ENCODE results near the gene SMO.
"Not testable (repeated sequence)": the region's sequence is repeated elsewhere in the genome, so short reads cannot be mapped to it uniquely, and the experiment has no call there.

Gene SMO

DNA sequence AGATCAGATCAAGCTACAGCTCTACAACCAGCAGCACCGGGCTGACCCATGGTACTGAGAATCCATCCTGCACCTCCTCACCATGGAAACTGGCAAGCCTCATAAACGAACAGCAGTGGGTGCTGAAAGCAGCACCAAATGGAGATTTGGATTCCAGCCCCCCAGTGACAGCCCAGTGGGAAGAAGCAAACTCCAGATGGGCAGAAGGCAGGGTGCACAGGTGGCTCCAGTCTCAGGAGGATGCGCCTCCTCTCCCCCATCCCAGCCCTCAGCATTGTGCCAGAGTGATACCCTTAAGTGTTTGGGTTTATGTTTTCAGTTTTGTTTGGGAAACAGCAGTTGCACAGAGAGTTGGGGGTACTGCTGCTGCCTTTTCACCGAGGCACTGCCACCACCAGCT lies 20.6 kb upstream of the SMO start:
- CTCF ChIA-PET: interaction anchor here (1.1 kb wide), 1 partner anchor 43 kb away, joined by 4 read pairs; no protein-coding TSS in a partner anchor
- POLR2A ChIA-PET: no interaction called here

DNA sequence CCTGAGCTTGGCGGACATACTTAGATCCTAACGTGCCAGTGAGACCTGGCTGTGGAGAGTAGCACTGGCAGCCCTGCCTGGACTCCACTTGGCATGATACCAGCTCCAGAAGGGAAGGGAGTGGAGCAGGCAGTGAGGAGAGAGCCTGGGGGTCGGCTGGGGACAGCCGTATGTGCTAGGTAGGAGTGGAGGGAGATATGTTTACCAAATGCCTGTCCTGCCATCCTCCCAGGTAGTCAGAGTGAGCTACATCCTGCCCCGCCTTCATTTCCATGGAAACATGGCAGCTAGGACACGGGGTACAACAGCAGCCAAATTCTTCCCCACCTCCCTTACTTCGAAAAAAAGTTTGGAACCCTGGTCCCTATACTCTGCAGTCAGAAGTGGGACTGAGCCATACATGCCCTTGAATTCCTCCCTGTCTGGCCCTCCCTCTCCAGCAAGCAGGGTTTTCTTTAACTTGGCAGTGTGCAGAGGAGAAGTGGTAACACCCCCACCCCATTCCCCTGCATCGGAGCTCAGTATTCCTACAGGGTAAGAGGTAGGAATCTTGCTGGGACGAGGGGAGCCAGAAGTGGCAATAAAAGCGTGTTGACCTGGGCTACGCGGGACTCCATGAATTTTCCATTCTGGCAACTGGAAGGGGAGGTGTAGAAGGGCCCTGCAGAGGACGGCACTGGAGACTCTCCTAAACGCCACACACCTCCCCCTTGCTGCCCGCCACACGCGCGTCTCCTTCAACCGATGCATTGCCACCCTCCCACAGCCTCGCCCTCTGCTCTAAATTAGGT lies 20.0 kb upstream of the SMO start:
- no peak for DNase-seq (ENCODE audit: extremely low spot score)
- TF ChIP-seq ARNT (IDR thresholded peaks at IDR 0.05) (no peak), SP1 (IDR thresholded peaks at IDR 0.05) (no peak), LEF1 (IDR thresholded peaks at IDR 0.05; ENCODE audit: borderline replicate concordance) (no peak), NFRKB (IDR thresholded peaks at IDR 0.05) (no peak), CTBP1 (IDR thresholded peaks at IDR 0.05; ENCODE audit: borderline replicate concordance) (no peak), HDGF (IDR thresholded peaks at IDR 0.05; ENCODE audit: borderline replicate concordance) (no peak), L3MBTL2 (conservative IDR thresholded peaks at IDR 0.05) (no peak), ELF4 (IDR thresholded peaks at IDR 0.05) (no peak), BHLHE40 (IDR thresholded peaks at IDR 0.05; ENCODE audit: borderline replicate concordance) (no peak), TARDBP (IDR thresholded peaks at IDR 0.05) (no peak), FOXM1 (IDR thresholded peaks at IDR 0.05; ENCODE audit: borderline replicate concordance) (no peak), SUZ12 (IDR thresholded peaks at IDR 0.05) (no peak), ZNF384 (IDR thresholded peaks at IDR 0.05) (no peak), FOXA1 (IDR thresholded peaks at IDR 0.05) (no peak), FOXK2 (IDR thresholded peaks at IDR 0.05) (no peak)
- TF ChIP-seq, protein P1, sequence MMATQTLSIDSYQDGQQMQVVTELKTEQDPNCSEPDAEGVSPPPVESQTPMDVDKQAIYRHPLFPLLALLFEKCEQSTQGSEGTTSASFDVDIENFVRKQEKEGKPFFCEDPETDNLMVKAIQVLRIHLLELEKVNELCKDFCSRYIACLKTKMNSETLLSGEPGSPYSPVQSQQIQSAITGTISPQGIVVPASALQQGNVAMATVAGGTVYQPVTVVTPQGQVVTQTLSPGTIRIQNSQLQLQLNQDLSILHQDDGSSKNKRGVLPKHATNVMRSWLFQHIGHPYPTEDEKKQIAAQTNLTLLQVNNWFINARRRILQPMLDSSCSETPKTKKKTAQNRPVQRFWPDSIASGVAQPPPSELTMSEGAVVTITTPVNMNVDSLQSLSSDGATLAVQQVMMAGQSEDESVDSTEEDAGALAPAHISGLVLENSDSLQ (IDR thresholded peaks at IDR 0.05): no peak
- POLR2A ChIA-PET: no interaction called here
- CTCF ChIA-PET: interaction anchor here (1.1 kb wide), 1 partner anchor 42 kb away, joined by 4 read pairs; no protein-coding TSS in a partner anchor

More for the DNA sequence above, 20.6 kb upstream of the SMO start:
- no peak for TF ChIP-seq SUZ12 (IDR thresholded peaks at IDR 0.05)
- no peak for TF ChIP-seq HDGF (IDR thresholded peaks at IDR 0.05; ENCODE audit: borderline replicate concordance)
- no peak for TF ChIP-seq FOXK2 (IDR thresholded peaks at IDR 0.05)
- TF ChIP-seq TARDBP (IDR thresholded peaks at IDR 0.05): no peak
- TF ChIP-seq, protein P1 (IDR thresholded peaks at IDR 0.05): no peak
- no peak for TF ChIP-seq CTBP1 (IDR thresholded peaks at IDR 0.05; ENCODE audit: borderline replicate concordance)
- no peak for TF ChIP-seq ELF4 (IDR thresholded peaks at IDR 0.05)
- TF ChIP-seq BHLHE40 (IDR thresholded peaks at IDR 0.05; ENCODE audit: borderline replicate concordance): no peak
- TF ChIP-seq FOXA1 (IDR thresholded peaks at IDR 0.05): no peak
- DNase-seq (ENCODE audit: extremely low spot score): no peak

DNA sequence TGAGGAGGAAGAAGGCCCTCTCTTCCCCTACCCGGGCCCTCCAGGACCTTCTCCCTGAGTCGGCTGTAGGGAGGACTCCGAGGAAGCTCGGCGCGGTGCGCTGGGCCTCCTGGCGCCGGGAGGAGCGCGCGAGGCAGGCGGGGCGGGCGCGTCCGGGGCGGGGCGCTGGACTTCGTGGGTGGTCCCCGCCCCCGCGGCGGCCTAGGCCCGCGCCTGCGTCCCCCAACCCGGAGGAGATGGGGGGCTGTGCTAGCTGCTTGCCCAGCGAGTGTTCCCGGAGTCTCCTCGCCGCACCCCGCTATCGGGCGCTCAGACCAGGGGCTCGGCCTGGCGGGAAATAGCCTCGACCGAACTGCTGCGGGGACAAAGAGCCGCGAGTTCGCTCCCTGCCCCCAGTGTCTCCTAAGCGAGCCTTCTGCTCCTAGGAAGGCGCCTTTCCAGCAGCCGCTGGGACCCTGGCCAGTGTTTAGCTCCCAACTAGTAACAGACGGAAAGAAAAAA lies 19.2 kb upstream of the SMO start:
- ChIA-PET CTCF (no interaction called here), POLR2A (no interaction called here)
- no peak for DNase-seq (ENCODE audit: extremely low spot score)
- TF ChIP-seq LEF1 (IDR thresholded peaks at IDR 0.05; ENCODE audit: borderline replicate concordance): no peak
- no peak for TF ChIP-seq BHLHE40 (IDR thresholded peaks at IDR 0.05; ENCODE audit: borderline replicate concordance)
- no peak for TF ChIP-seq FOXM1 (IDR thresholded peaks at IDR 0.05; ENCODE audit: borderline replicate concordance)
- TF ChIP-seq TARDBP (IDR thresholded peaks at IDR 0.05): no peak
- TF ChIP-seq SP1 (IDR thresholded peaks at IDR 0.05): no peak
- TF ChIP-seq, protein P1 (IDR thresholded peaks at IDR 0.05): no peak
- TF ChIP-seq NFRKB (IDR thresholded peaks at IDR 0.05): no peak
- no peak for TF ChIP-seq HDGF (IDR thresholded peaks at IDR 0.05; ENCODE audit: borderline replicate concordance)
- TF ChIP-seq ELF4 (IDR thresholded peaks at IDR 0.05): no peak
- no peak for TF ChIP-seq ARNT (IDR thresholded peaks at IDR 0.05)
- no peak for TF ChIP-seq L3MBTL2 (conservative IDR thresholded peaks at IDR 0.05)
- TF ChIP-seq FOXA1 (IDR thresholded peaks at IDR 0.05): no peak
- TF ChIP-seq SUZ12 (IDR thresholded peaks at IDR 0.05): no peak
- no peak for TF ChIP-seq FOXK2 (IDR thresholded peaks at IDR 0.05)
- no peak for TF ChIP-seq CTBP1 (IDR thresholded peaks at IDR 0.05; ENCODE audit: borderline replicate concordance)
- no peak for TF ChIP-seq ZNF384 (IDR thresholded peaks at IDR 0.05)

DNA sequence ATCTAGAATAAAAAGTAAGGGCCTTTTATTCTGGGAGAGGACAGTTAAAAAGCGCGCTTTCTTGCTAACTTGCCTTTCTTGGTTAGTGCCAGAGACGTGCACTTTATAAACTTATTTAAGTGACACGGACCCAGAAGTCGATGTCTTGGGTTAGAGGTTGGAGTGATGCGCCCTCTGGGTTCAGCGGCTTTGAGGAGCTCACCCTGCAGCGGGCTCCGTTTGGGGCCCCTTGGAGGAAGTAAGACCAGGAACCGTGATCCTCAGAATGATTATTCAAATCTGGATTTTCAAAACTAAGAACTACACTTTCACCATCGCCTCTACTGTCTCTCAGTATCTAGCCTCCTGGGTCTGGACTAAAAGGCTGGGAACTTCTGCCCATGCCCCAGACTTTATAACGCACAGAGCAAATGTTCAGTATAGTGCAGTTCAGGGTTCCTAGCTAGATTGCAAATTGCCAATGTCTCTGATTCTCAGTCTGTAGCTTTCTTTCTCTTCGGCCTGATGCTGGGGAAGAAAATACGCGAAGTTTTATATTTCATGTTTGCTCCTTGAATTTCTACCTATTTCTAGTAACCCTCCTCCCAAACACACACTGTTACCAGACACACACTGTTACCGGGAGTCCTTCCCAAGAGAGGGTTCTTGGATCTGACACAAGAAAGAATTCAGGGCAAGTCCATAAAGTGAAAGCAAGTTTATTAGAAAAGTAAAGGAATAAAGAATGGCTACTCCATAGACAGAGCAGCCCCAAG lies 18.6 kb upstream of the SMO start:
- POLR2A ChIA-PET: no interaction called here
- CTCF ChIA-PET: no interaction called here
- TF ChIP-seq BHLHE40 (IDR thresholded peaks at IDR 0.05; ENCODE audit: borderline replicate concordance) (no peak), FOXM1 (IDR thresholded peaks at IDR 0.05; ENCODE audit: borderline replicate concordance) (no peak)
- no peak for DNase-seq (ENCODE audit: extremely low spot score)

DNA sequence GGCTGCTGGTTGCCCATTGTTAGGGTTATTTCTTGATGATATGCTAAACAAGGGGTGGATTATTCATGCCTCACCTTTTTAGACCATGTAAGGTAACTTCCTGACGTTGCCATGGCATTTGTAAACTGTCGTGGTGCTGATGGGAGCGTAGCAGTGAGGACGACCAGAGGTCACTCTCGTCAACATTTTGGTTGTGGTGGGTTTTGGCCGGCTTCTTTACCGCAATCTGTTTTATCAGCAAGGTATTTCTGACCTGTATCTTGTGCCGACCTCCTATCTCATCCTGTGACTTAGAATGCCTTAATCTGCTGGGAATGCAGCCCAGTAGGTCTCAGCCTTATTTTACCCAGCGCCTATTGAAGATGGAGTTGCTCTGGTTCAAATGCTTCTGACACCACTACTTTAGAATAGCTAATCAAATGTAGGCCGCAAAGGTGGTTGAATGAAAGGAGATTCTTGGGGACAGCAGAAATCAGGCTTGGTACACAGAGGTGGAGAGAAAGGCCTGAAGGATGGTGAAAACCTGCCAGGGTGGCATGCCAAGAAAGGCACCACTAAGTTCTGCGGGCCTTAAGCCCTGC lies 17.9 kb upstream of the SMO start:
- ChIA-PET CTCF (no interaction called here), POLR2A (no interaction called here)
- TF ChIP-seq FOXA1 (IDR thresholded peaks at IDR 0.05): no peak
- no peak for DNase-seq (ENCODE audit: extremely low spot score)

DNA sequence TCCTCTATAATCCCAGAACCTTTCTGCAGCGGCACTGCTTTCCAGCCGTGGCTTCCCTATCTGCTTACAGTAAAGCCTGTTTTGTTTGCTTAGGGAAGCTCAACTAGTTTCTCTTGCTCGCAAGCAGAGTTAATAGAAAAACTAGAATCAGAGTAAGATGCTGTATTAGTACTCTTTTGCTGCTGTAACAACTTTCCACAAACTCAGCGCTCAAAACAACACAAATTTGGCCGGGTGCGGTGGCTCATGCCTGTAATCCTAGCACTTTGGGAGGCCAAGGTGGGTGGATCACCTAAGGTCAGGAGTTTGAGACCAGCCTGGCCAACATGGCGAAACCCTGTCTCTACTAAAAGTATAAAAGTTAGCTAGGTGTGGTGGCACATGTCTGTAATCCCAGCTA lies 14.6 kb upstream of the SMO start:
- POLR2A ChIA-PET; DNase-seq (ENCODE audit: extremely low spot score); CTCF ChIA-PET: not testable (repeated sequence)

Measured in HEK293T (cell line).